Activated CD8-positive, alpha-beta memory T cell treated with anti-CD3 and anti-CD28 coated beads for 48 hours (primary cell): Measurements from ENCODE around the gene PLD6.
"Not testable (repeated sequence)": the region's sequence is repeated elsewhere in the genome, so short reads cannot be mapped to it uniquely, and the experiment has no call there.

Source experiments
- DNase-seq, 3 experiments: peaks; one replicate each; pipeline ENCODE4 v3.0.0-alpha.2; 2020; ENCODE audit warnings: low read depth in 2 of 3, low spot score in 2 of 3

PLD6 gene

GRCh38 chr17:17177176-17177575 is 29.0 kb downstream of the PLD6 start:
- no peak for DNase-seq

- no peak for DNase-seq
Measured at GRCh38 chr17:17176341-17176740, 29.8 kb downstream of the PLD6 start.

- DNase-seq = no peak
Measured at GRCh38 chr17:17175917-17176316, 30.2 kb downstream of the PLD6 start.

GRCh38 chr17:17175340-17175739 is 30.8 kb downstream of the PLD6 start:
- DNase-seq = no peak

GRCh38 chr17:17173921-17174320 is 32.2 kb downstream of the PLD6 start:
- DNase-seq = no peak

- DNase-seq = no peak
Measured at GRCh38 chr17:17172990-17173389, 33.1 kb downstream of the PLD6 start.

- DNase-seq = no peak
Measured at GRCh38 chr17:17172001-17172939, 33.9 kb downstream of the PLD6 start.

- no peak for DNase-seq
Measured at GRCh38 chr17:17171186-17171585, 34.9 kb downstream of the PLD6 start.

GRCh38 chr17:17170346-17170985 is 35.7 kb downstream of the PLD6 start:
- no peak for DNase-seq

- no peak for DNase-seq
Measured at GRCh38 chr17:17169396-17169795, 36.7 kb downstream of the PLD6 start.

GRCh38 chr17:17168401-17168800 is 37.7 kb downstream of the PLD6 start:
- DNase-seq = no peak

GRCh38 chr17:17167986-17168385 is 38.1 kb downstream of the PLD6 start:
- no peak for DNase-seq

- DNase-seq = no peak
Measured at GRCh38 chr17:17167356-17167755, 38.8 kb downstream of the PLD6 start.

GRCh38 chr17:17166446-17166845 is 39.7 kb downstream of the PLD6 start:
- no peak for DNase-seq

- no peak for DNase-seq
Measured at GRCh38 chr17:17165666-17166308, 40.3 kb downstream of the PLD6 start.

GRCh38 chr17:17164676-17165075 is 41.5 kb downstream of the PLD6 start:
- no peak for DNase-seq

GRCh38 chr17:17164156-17164555 is 42.0 kb downstream of the PLD6 start:
- DNase-seq = no peak

GRCh38 chr17:17161759-17162158 is 44.4 kb downstream of the PLD6 start:
- no peak for DNase-seq

- no peak for DNase-seq
Measured at GRCh38 chr17:17161121-17161520, 45.0 kb downstream of the PLD6 start.

GRCh38 chr17:17159571-17159970 is 46.6 kb downstream of the PLD6 start:
- no peak for DNase-seq

GRCh38 chr17:17158506-17158905 is 47.6 kb downstream of the PLD6 start:
- not testable (repeated sequence) for DNase-seq

GRCh38 chr17:17157041-17157440 is 49.1 kb downstream of the PLD6 start:
- no peak for DNase-seq
